ENCODE data around the gene EVA1A.
A peak's percentile ranks its signal among the peaks of the same experiment; 100 is the strongest.

Gene EVA1A

DNA sequence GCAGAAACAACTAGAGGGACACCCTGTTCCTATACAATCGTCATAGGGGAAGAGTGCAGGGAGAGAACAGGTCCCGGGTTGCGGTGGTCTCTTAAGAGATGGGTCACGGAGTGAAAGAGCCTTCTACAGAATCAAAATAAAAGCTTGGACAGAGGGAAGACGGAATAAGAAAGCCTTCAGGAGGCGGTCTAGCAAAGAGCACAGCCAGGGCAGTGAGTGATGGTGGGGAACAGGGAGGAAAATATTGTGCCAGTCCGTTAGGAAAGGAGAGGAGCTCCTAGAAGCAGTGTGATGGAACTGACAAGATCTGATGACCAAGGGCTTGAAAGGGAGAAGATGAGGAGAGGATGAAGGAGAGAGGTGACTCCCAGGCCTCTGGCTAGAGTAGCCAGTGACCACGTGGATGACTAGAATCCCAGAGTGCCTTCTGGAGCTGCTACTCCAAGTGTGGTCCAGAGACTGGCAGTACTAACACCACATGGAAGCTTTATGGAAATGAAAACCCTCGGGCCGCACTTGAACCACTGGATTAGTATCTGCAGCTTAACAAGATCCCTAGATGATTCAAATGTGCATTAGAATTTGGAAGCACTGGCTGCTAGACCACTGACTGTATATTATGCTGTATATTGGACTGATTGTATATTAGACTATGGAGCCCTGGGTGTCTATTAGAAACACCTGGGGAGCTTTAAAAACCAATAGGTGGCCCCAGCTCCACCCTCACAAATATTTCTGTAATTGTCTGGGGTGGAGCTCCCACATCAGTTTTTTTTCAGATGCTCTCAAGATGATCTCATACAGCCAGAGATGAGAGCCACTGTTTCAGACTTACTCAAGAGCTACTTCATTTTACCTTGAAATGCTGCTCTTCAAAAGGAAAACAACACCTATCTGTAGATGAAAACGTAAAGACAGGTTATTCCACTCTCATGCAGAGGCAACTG lies 1.1 kb upstream of the EVA1A start:
- Histone ChIP-seq H3K9me3 (ENCODE audit: insufficient read depth, low read length) (no peaks in the 10 kb centered on the region), H3K27me3 (ENCODE audit: insufficient read depth, insufficient read length) (peaks cover 17% of the 10 kb centered on the region), H3K9ac (ENCODE audit: insufficient read length, low read depth) (no peak overlapping the region), H3K36me3 (ENCODE audit: insufficient read depth, insufficient read length, low read length) (no peaks in the 10 kb centered on the region), H3K4me1 (ENCODE audit: insufficient read depth, insufficient read length) (no peaks in the 10 kb centered on the region), H3K4me3 (ENCODE audit: insufficient read length, low read depth) (no peak overlapping the region)
- no peak for DNase-seq (ENCODE audit: low read depth, low spot score)
- TF ChIP-seq ZNF274 (IDR thresholded peaks at IDR 0.05; ENCODE audit: low read depth, low read length) = no peak
- no peak for TF ChIP-seq SUZ12 (IDR thresholded peaks at IDR 0.05; ENCODE audit: extremely low read depth, insufficient read depth, insufficient read length)
- TF ChIP-seq YY1 (IDR thresholded peaks at IDR 0.05; ENCODE audit: insufficient read depth, insufficient read length) = no peak

- no peak for DNase-seq (ENCODE audit: low read depth, low spot score)
- Histone ChIP-seq H3K4me1 (ENCODE audit: insufficient read depth, insufficient read length) (peaks cover 5% of the 10 kb centered on the region), H3K9me3 (ENCODE audit: insufficient read depth, low read length) (no peaks in the 10 kb centered on the region), H3K36me3 (ENCODE audit: insufficient read depth, insufficient read length, low read length) (no peaks in the 10 kb centered on the region), H3K4me3 (ENCODE audit: insufficient read length, low read depth) (peak overlapping the region; percentile 54), H3K27me3 (ENCODE audit: insufficient read depth, insufficient read length) (peaks cover 17% of the 10 kb centered on the region), H3K9ac (ENCODE audit: insufficient read length, low read depth) (peak overlapping the region; percentile 73)
- TF ChIP-seq YY1 (IDR thresholded peaks at IDR 0.05; ENCODE audit: insufficient read depth, insufficient read length) (no peak), ZNF274 (IDR thresholded peaks at IDR 0.05; ENCODE audit: low read depth, low read length) (no peak), SUZ12 (IDR thresholded peaks at IDR 0.05; ENCODE audit: extremely low read depth, insufficient read depth, insufficient read length) (no peak)
Observed at GRCh38 chr2:75560022-75560767, 544 bp downstream of the EVA1A start.

DNA sequence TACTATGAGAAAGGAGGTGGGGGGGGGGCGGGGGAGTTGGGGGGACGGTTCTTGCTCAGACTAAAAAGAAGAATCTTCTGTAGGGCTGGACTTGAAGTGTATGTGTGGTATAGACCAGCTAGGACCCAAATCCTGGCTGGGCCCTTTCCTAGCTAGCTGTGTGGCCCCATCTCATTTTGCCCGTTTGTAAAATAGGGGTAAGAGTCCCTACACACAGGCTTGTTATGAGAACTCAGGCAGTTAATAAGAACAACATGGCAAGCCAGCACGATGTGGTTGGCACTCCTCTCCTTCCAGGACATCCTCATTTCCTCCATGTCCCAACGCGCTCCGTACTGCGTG lies 1.1 kb downstream of the EVA1A start:
- Histone ChIP-seq H3K4me3 (ENCODE audit: insufficient read length, low read depth) (peak overlapping the region; percentile 54), H3K4me1 (ENCODE audit: insufficient read depth, insufficient read length) (peaks cover 5% of the 10 kb centered on the region), H3K9ac (ENCODE audit: insufficient read length, low read depth) (no peak overlapping the region), H3K27me3 (ENCODE audit: insufficient read depth, insufficient read length) (peaks cover 17% of the 10 kb centered on the region), H3K36me3 (ENCODE audit: insufficient read depth, insufficient read length, low read length) (no peaks in the 10 kb centered on the region), H3K9me3 (ENCODE audit: insufficient read depth, low read length) (no peaks in the 10 kb centered on the region)
- DNase-seq (ENCODE audit: low read depth, low spot score) = no peak
- no peak for TF ChIP-seq SUZ12 (IDR thresholded peaks at IDR 0.05; ENCODE audit: extremely low read depth, insufficient read depth, insufficient read length)
- TF ChIP-seq YY1 (IDR thresholded peaks at IDR 0.05; ENCODE audit: insufficient read depth, insufficient read length) = no peak
- TF ChIP-seq ZNF274 (IDR thresholded peaks at IDR 0.05; ENCODE audit: low read depth, low read length) = no peak

DNA sequence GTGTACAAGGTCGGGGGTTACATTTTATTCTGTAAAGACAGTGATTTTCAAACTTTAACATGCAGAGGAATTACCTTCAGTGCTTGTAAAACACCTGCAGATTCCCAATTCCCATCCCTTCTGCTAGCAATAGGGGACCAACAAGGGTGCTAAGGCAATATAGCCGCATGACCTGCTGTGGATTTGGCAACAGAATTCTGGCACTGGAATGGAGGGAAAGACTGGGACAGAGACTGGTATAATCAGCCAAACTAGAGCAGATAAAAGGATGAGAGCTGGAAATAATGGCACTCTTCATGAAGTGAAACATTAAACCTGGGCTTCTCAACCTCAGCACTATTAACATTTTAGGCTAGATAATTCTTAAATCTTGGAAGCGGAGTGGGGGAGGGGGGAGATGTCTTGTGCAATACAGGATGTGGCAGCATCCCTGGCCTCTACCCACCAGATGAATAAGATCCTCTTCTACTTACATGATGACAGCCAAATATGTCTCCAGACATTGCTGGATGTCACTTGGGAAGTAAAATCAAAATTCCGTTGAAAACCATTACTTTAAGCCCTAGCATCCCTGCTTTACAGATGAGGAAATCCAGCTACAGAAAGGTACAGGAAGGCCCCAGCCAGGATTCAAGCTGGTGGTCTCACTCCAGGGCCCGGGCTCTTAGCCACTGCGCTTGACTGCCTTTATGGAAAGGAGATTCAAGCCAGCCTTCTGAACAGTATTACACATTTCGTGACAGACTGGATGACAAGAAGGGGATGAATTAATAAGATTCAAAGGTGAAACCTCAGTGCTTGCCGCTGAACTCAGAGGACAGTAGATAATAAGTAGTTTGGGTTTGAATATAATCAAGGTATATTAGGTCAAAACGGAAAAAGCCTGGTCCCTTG lies 1.7 kb downstream of the EVA1A start:
- Histone ChIP-seq H3K36me3 (ENCODE audit: insufficient read depth, insufficient read length, low read length) (no peaks in the 10 kb centered on the region), H3K9me3 (ENCODE audit: insufficient read depth, low read length) (no peaks in the 10 kb centered on the region), H3K4me3 (ENCODE audit: insufficient read length, low read depth) (no peak overlapping the region), H3K27me3 (ENCODE audit: insufficient read depth, insufficient read length) (peaks cover 17% of the 10 kb centered on the region), H3K4me1 (ENCODE audit: insufficient read depth, insufficient read length) (peaks cover 5% of the 10 kb centered on the region), H3K9ac (ENCODE audit: insufficient read length, low read depth) (no peak overlapping the region)
- TF ChIP-seq YY1 (IDR thresholded peaks at IDR 0.05; ENCODE audit: insufficient read depth, insufficient read length) = no peak
- no peak for DNase-seq (ENCODE audit: low read depth, low spot score)

DNA sequence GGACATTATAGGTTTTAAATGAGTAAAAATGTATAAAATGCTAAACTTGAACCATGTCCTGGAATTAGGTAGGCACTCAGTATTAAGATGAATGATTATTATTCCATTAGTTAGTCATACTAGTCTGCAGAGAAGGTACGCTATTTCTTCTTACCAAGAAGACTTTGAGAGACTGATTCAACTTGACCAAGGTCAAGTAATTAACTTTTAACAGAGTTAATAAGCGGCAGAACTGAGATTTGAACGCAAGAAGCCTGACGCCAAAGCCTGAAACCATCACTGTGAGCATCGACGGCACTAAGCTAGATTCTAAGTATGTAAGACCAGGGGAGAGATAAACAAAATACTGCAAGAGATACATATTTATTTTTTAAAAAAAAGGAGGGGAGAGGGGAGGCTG lies 2.6 kb downstream of the EVA1A start:
- TF ChIP-seq SUZ12 (IDR thresholded peaks at IDR 0.05; ENCODE audit: extremely low read depth, insufficient read depth, insufficient read length) (no peak), ZNF274 (IDR thresholded peaks at IDR 0.05; ENCODE audit: low read depth, low read length) (no peak), YY1 (IDR thresholded peaks at IDR 0.05; ENCODE audit: insufficient read depth, insufficient read length) (no peak)
- H3K9me3 ChIP-seq (ENCODE audit: insufficient read depth, low read length) = no peaks in the 10 kb centered on the region
- H3K4me3 ChIP-seq (ENCODE audit: insufficient read length, low read depth) = no peak overlapping the region
- peaks cover 5% of the 10 kb centered on the region for H3K4me1 ChIP-seq (ENCODE audit: insufficient read depth, insufficient read length)
- DNase-seq (ENCODE audit: low read depth, low spot score) = no peak
- H3K27me3 ChIP-seq (ENCODE audit: insufficient read depth, insufficient read length) = peaks cover 17% of the 10 kb centered on the region
- no peaks in the 10 kb centered on the region for H3K36me3 ChIP-seq (ENCODE audit: insufficient read depth, insufficient read length, low read length)
- H3K9ac ChIP-seq (ENCODE audit: insufficient read length, low read depth) = no peak overlapping the region

DNA sequence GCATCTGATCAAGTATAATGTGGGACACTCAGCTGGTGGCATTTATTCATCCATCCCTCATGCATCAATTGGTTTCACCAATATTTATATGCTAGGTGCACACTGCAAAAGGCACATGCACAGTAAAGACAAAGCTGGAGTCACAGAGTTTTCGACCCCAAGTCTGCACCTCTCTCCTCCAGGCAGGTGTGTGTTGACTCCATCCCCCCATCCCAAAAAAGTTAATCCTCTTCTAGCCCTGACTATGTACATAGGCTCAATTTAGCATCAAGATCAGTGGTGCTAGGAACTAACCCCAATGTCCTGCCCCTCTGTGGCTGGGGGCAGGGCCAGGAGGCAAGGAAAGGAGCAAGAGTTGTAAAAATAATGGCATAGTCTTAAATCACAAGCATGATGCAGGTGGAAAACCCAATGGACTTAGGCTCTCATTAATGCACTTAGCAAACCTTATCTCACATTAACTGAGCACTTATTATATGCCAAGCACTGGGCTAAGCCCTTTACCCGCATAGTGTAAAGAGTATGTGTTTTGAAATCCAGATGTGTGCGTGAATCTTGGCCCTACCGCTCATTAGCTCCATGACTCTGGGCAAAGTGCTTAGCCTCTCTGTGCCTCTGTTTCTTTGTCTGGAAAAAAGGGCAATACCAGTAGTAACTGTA lies 3.1 kb downstream of the EVA1A start:
- Histone ChIP-seq H3K4me1 (ENCODE audit: insufficient read depth, insufficient read length) (peaks cover 5% of the 10 kb centered on the region), H3K36me3 (ENCODE audit: insufficient read depth, insufficient read length, low read length) (no peaks in the 10 kb centered on the region), H3K4me3 (ENCODE audit: insufficient read length, low read depth) (no peak overlapping the region), H3K27me3 (ENCODE audit: insufficient read depth, insufficient read length) (peaks cover 17% of the 10 kb centered on the region), H3K9ac (ENCODE audit: insufficient read length, low read depth) (no peak overlapping the region), H3K9me3 (ENCODE audit: insufficient read depth, low read length) (no peaks in the 10 kb centered on the region)
- TF ChIP-seq YY1 (IDR thresholded peaks at IDR 0.05; ENCODE audit: insufficient read depth, insufficient read length) = no peak
- no peak for TF ChIP-seq SUZ12 (IDR thresholded peaks at IDR 0.05; ENCODE audit: extremely low read depth, insufficient read depth, insufficient read length)
- TF ChIP-seq ZNF274 (IDR thresholded peaks at IDR 0.05; ENCODE audit: low read depth, low read length) = no peak
- no peak for DNase-seq (ENCODE audit: low read depth, low spot score)

Measured in NT2/D1 (cell line).